MG63 (cell line): ENCODE results near the gene LRP4. TPM values are rescaled to one million over a fixed set of nuclear protein-coding genes. Genes with fewer than 3 reads are reported as not detected.
"Not testable (repeated sequence)": the region's sequence is repeated elsewhere in the genome, so short reads cannot be mapped to it uniquely, and the experiment has no call there.

Experiments used
- DNase-seq: peaks from one replicate; pipeline ENCODE4 v3.0.0-alpha.2; 2020
- H3K27me3 ChIP-seq: fragments of 250-450 bp; sonication (Bioruptor Pico); 2 replicates; pipeline ENCODE4 v1.5.1; 2020; ENCODE audit warnings: mild to moderate bottlenecking, moderate library complexity
- H3K36me3 ChIP-seq: fragments of 250-450 bp; sonication (Bioruptor Pico); 2 replicates; pipeline ENCODE4 v1.5.1; 2020; ENCODE audit warnings: mild to moderate bottlenecking, moderate library complexity
- H3K4me3 ChIP-seq: fragments of 250-450 bp; sonication (Bioruptor Pico); 2 replicates; pipeline ENCODE4 v1.5.1; 2020; ENCODE audit warnings: mild to moderate bottlenecking, moderate library complexity
- H3K9me3 ChIP-seq: fragments of 250-450 bp; sonication (Bioruptor Pico); 2 replicates; pipeline ENCODE4 v1.5.1; 2020; ENCODE audit warnings: mild to moderate bottlenecking, moderate library complexity
- total RNA-seq: library from RNA; depleted of rRNA; stranded (reverse); fragments of >200 nt; shearing (Covaris generic); gene quantifications from 2 replicates; pipeline ENCODE4 v1.2.3, GENCODE V29; 2014; ENCODE audit warnings: low replicate concordance; rRNA removed

Gene LRP4
- total RNA-seq: 0.03 TPM in 1 of 2 replicates, not detected in the other

- Histone ChIP-seq H3K36me3 (no peaks in the 10 kb centered on the region), H3K27me3 (peaks cover 18% of the 10 kb centered on the region), H3K9me3 (no peaks in the 10 kb centered on the region), H3K4me3 (peak within 1 kb of the TSS; percentile 31)
- DNase-seq: peak; percentile 19
These were observed at the start of gene LRP4 for GRCh38 chr11:46918083-46918787. LRP4 (minus strand) TSS chr11:46918550; CDS start chr11:46918379, 171 bp downstream.

DNA sequence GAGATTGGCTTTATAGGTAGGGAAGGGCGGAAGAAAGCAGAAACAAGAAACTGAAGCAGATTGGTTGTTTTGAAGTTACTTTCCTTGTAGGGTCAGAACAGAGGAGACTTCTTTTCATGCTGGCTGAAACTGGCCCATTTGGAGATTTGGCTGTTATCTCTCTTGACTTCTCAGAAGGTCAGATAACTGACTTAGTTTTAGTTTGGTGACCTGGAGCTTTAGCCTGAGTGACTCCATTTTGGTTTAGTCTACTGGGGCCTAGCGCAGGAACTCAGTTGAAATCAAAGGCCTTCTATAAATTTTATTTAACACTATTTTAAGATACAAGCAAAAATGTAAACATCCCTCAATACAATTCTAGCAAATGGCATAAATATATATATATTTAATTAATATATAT is 49.6 kb upstream of the LRP4 start:
- 0 out of 2 replicates have a peak, but pooled peaks cover 2% of the 10 kb centered on the region for H3K9me3 ChIP-seq
- H3K4me3 ChIP-seq: no peak overlapping the region
- no peaks in the 10 kb centered on the region for H3K27me3 ChIP-seq
- H3K36me3 ChIP-seq: 0 out of 2 replicates have a peak, but pooled peaks cover 4% of the 10 kb centered on the region
- DNase-seq: no peak

DNA sequence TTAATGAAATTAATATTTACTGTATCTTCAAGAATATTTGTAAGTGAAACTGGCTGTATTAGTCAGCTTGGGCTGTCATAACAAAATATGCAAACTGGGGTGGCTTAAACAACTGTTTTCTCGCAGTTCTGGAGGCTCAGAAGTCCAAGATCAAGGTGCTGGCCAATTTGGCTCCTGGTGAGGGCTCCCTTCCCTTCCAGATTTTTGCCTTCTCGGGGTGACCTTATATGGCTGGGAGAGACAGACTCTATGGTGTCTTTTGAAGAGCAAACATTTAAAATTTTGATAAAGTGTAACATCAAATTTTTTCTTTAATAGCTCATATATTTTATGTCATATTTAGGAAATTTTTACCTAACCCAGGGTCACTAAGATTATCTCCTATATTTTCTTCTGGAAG is 48.4 kb upstream of the LRP4 start:
- Histone ChIP-seq H3K9me3 (0 out of 2 replicates have a peak, but pooled peaks cover 2% of the 10 kb centered on the region), H3K36me3 (0 out of 2 replicates have a peak, but pooled peaks cover 4% of the 10 kb centered on the region), H3K4me3 (no peak overlapping the region), H3K27me3 (no peaks in the 10 kb centered on the region)
- no peak for DNase-seq

DNA sequence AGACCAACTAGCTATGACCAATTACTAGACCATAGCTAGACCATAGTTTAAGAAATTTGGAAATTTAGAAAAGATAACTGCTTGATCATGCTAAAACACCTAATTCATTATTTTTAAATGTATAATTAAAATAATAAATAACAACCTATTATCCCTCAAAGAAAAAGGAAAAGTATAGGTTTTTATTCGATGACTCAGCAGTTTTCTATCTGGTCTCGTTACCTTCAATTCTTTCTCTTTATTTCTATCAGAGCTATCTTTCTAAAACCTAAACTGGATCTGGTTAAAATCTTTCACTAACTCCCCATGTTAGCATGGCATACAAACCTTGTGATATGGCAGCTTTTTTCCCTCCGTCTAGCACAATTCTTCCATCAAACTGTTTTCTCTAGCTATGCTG is 45.5 kb upstream of the LRP4 start:
- H3K9me3 ChIP-seq: peaks cover 4% of the 10 kb centered on the region; the same call in 1 of the 2 replicates
- no peak overlapping the region for H3K4me3 ChIP-seq
- peaks cover 9% of the 10 kb centered on the region; the same call in 1 of the 2 replicates for H3K36me3 ChIP-seq
- no peaks in the 10 kb centered on the region for H3K27me3 ChIP-seq
- no peak for DNase-seq

- not testable (repeated sequence) for H3K4me3 ChIP-seq
These were observed 43.5 kb upstream of the LRP4 start for GRCh38 chr11:46961886-46962285.

GRCh38 chr11:46961041-46961440 is 42.7 kb upstream of the LRP4 start:
- Histone ChIP-seq H3K27me3 (no peaks in the 10 kb centered on the region), H3K9me3 (peaks cover 4% of the 10 kb centered on the region; the same call in 1 of the 2 replicates), H3K4me3 (no peak overlapping the region), H3K36me3 (peaks cover 9% of the 10 kb centered on the region; the same call in 1 of the 2 replicates)
- no peak for DNase-seq

More at GRCh38 chr11:46961886-46962285, 43.5 kb upstream of the LRP4 start:
- DNase-seq, H3K9me3 ChIP-seq, H3K27me3 ChIP-seq, H3K36me3 ChIP-seq: not testable (repeated sequence)

DNA sequence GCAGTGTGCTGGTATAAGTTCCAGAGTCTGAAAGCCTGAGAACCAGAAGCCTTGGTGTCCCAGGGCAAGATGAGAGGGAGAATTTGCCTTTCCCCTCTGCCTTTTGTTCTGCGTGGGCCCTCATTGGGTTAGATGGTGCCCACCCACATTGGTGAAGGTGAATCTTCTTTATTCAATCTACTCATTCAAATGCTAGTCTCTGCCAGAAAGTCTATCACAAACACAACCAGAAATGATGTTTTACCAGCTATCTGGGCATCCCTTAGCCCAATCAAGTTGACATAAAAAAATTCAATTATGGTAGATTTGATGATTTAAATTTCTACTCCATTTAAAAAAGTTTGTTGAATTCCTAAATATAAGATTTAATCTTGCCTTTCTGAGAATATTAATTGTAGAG is 40.4 kb upstream of the LRP4 start:
- peaks cover 2% of the 10 kb centered on the region; the same call in 1 of the 2 replicates for H3K9me3 ChIP-seq
- DNase-seq: no peak
- no peaks in the 10 kb centered on the region for H3K27me3 ChIP-seq
- H3K4me3 ChIP-seq: no peak overlapping the region
- H3K36me3 ChIP-seq: peaks cover 5% of the 10 kb centered on the region; the same call in 1 of the 2 replicates

- DNase-seq: no peak
- Histone ChIP-seq H3K27me3 (no peaks in the 10 kb centered on the region), H3K36me3 (no peaks in the 10 kb centered on the region), H3K9me3 (no peaks in the 10 kb centered on the region), H3K4me3 (no peak overlapping the region)
These were observed 34.7 kb upstream of the LRP4 start for GRCh38 chr11:46953093-46953492.

GRCh38 chr11:46952553-46952952 is 34.2 kb upstream of the LRP4 start:
- no peaks in the 10 kb centered on the region for H3K9me3 ChIP-seq
- no peaks in the 10 kb centered on the region for H3K27me3 ChIP-seq
- H3K4me3 ChIP-seq: no peak overlapping the region
- no peak for DNase-seq
- no peaks in the 10 kb centered on the region for H3K36me3 ChIP-seq

- no peak overlapping the region for H3K4me3 ChIP-seq
- no peaks in the 10 kb centered on the region for H3K27me3 ChIP-seq
- no peaks in the 10 kb centered on the region for H3K36me3 ChIP-seq
- no peak for DNase-seq
- H3K9me3 ChIP-seq: no peaks in the 10 kb centered on the region
These were observed 33.5 kb upstream of the LRP4 start for GRCh38 chr11:46951864-46952263.

DNA sequence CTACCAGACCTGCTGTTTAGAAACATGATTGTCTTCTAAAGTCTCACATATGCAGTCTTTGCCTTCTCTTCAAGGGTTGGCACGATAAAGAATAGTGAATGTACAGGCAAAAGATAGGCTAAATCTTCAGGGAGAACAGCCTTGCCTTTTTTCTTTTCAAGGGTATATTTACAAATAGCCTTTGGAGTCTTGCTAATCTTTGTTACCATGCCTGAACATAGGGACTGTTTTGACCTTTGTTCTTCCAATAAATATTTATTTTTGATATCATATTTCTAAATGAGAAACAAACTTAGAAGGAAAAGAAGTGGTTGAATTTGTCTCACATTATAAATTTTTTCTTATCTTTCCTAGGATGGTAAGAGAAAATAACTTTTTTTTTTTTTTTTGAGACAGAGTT is 30.9 kb upstream of the LRP4 start:
- Histone ChIP-seq H3K4me3 (no peak overlapping the region), H3K27me3 (no peaks in the 10 kb centered on the region), H3K36me3 (no peaks in the 10 kb centered on the region), H3K9me3 (no peaks in the 10 kb centered on the region)
- no peak for DNase-seq

DNA sequence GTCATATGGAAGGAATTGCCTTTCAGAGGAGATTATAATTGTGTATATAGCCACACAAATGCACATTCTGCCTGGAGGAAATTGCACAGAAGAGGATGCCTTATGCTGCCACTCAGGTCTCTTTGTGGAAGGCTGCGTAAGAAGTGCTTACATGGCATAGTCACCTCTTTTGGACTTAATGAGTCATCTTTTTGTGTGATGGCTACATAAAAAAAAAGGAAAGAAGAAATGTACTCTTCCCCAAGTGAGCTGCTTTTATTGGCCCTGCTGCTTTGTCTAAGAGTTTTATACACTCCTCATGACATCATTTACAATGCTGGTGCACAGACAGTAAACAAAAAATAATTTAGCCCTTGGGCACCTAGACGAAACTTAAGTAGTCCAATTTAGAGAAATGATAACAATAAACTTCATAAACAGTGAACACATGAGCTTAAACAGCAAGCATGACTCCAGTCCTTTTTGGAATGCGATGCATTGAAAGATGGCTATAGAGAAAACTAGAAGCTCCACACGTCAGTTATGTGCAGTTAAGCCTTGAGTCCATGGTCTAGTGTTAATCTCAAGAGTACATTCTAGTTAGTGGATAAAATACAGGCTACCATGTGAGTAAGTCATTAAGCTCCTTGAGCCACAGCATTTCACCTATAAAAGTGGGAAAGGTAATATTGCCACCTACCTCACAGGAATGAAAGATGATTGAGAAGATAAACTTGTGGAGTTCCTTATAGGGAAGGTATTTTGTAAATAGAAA is 30.2 kb upstream of the LRP4 start:
- DNase-seq: no peak
- H3K36me3 ChIP-seq: no peaks in the 10 kb centered on the region
- H3K27me3 ChIP-seq: no peaks in the 10 kb centered on the region
- H3K9me3 ChIP-seq: no peaks in the 10 kb centered on the region
- H3K4me3 ChIP-seq: no peak overlapping the region

DNA sequence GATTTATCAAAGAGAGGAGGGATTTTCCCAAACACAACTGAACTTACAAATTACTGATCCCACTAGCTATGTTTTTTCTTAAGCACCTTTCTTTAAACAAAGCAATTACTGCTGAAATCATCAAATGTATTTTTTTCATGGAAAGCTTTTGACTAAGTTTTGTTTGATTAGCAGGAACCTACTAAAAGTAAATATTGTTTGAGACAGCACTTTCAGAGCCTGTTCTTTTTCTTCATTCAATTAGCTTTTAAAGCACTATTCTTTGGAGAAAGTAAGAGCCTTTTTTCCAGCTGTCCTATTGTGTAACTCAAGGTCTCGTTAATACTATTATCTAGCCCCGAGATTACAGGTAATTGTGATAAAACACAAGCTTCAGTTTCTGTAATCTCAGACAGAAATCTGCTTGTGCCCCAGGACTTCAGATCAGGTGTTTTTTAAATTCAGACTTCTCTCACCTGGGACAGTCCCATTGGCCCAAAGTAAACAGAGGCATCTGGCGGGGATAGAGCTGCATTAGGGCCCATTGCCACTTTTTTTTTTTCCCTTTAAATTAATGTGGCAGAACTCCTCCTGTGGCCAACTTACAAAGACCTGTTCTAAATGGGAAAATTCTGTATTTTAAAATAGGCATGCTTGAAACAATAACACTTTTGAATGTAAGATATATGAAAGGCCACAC is 29.2 kb upstream of the LRP4 start:
- H3K36me3 ChIP-seq: no peaks in the 10 kb centered on the region
- no peak for DNase-seq
- no peak overlapping the region for H3K4me3 ChIP-seq
- no peaks in the 10 kb centered on the region for H3K9me3 ChIP-seq
- no peaks in the 10 kb centered on the region for H3K27me3 ChIP-seq

DNA sequence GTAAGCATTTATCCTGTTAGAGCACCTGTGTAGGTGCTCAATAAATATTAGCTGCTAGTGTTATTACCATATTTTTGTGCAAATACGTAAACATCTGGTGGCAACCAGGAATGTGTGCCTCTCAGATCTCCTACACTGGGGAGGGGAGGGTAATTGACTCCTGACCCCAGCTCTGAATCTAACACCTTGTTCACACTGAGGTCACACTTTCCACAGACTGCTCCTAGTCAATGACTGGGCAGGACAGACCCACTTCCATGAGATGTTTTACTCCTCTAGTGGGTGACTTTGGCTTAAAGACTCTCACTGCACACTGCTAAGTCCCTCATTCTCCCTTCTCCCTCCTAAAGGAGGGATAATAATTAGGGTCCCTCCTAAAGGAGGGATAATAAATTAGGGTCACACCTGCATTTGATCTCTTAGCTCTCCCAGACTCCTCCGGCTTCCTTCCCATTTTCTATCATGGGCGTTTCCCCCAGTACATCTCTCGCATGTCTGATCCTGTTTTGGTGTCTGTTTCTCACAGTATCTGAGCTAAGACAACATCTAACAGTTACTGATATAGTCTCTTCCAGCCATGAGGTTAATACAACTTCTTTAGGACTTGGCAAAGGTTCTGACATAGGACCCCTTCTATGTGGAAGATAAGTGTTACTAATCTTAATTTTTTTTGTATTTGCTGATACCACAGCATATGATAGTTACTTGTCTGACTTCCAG is 26.2 kb upstream of the LRP4 start:
- no peak for DNase-seq
- Histone ChIP-seq H3K4me3 (no peak overlapping the region), H3K36me3 (no peaks in the 10 kb centered on the region), H3K27me3 (no peaks in the 10 kb centered on the region), H3K9me3 (no peaks in the 10 kb centered on the region)

GRCh38 chr11:46942172-46942571 is 23.8 kb upstream of the LRP4 start:
- no peaks in the 10 kb centered on the region for H3K9me3 ChIP-seq
- no peak overlapping the region for H3K4me3 ChIP-seq
- DNase-seq: no peak
- H3K27me3 ChIP-seq: no peaks in the 10 kb centered on the region
- H3K36me3 ChIP-seq: no peaks in the 10 kb centered on the region
